HG02759 (cell line): Measurements from ENCODE around the gene GPR160.
"Not testable (repeated sequence)": the region's sequence is repeated elsewhere in the genome, so short reads cannot be mapped to it uniquely, and the experiment has no call there.

Experiments
- ATAC-seq: cut with Tn5 transposase; IDR thresholded peaks from one replicate; pipeline ENCODE4 v1.9.1; 2021; ENCODE audit warnings: mild to moderate bottlenecking, moderate library complexity; ENCODE audit not compliant: unreplicated experiment

The GPR160 gene

DNA sequence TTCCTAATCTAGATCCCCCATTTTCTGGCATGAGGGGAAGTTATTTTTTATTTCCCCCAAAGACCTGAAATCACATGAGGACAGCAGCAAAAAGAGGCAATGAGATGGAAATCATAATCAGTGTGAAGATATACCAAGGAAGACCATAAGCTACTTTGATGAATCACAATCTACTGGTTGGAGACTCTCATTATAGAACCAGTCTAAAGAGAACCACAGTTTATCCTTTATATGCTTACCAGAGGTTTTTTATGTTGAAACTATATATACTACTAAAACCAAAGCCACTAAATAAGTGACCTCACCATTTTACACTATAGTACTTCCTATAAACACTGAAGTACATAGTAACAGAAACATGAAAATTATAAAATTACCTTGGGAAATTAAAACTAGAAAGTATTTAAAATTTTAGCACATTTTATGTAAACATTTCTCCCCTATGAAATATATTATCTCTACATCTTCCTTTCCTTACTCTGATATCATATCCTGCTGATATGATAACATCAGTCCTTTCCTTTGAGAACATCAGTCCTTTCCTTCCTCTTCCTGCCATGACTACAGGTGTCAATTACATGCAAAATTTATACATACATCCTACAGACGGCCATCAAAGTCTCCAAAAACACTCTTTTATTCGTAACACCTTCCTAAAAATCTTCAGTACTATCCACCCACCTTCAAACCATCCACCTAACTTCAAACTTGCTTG is 71.9 kb downstream of the GPR160 start:
- no peak for ATAC-seq

DNA sequence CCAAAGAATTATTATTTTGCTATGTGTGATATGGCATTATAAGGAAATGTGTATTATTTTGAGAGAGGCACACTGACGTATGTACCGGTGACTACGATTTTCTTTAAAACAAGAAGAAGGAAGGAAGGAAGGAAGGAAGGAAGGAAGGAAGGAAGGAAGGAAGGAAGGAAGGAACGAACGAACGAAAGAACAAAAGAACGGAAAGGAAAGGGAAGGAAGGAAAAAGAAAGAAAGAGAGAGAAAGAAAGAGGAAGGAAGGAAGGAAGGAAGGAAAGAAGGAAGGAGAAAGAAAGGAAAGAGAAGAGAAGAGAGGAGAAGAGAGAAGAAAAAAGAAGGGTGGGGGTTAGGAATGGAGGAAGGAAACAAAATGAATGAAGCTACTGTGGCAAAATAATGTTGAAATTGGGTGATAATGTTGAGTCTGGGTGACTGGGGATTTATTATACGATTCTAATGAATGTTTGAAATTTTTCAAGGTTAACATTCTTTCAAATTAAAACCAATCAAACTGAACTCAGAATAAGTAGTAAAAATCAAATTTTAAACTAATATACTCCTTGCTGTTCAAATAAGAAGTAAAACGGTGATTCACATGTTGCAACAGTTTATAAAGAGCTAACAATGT is 73.5 kb downstream of the GPR160 start:
- no peak for ATAC-seq

- not testable (repeated sequence) for ATAC-seq
Observed at GRCh38 chr3:170114165-170114564, 76.4 kb downstream of the GPR160 start.

GRCh38 chr3:170117134-170117533 is 79.3 kb downstream of the GPR160 start:
- no peak for ATAC-seq

- ATAC-seq: peak; percentile 94
Observed at GRCh38 chr3:170128259-170128976, 90.6 kb downstream of the GPR160 start.

DNA sequence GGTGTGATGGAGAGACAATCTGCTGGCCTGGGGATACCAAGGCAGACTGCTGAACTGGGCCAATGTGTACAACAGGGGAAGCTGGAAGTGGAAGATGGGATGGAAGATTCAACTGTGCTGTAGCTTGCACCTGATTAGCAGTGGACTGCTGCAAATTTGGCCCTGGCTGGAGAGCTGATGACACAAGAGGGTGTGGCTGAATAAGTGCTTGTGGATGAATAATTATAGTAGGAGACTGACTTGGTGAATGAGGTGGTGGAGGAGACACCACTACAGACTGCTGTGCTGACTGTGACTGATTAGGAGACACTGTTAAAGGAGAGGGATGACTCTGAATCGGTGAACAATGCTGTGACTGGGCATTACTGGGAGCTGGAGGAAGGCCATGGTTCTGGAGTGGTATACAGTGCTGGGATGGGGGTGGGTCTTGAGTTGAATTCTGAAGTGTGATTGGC is 91.2 kb downstream of the GPR160 start:
- peak; percentile 48 for ATAC-seq

- no peak for ATAC-seq
Observed at GRCh38 chr3:170130532-170130931, 92.7 kb downstream of the GPR160 start.

DNA sequence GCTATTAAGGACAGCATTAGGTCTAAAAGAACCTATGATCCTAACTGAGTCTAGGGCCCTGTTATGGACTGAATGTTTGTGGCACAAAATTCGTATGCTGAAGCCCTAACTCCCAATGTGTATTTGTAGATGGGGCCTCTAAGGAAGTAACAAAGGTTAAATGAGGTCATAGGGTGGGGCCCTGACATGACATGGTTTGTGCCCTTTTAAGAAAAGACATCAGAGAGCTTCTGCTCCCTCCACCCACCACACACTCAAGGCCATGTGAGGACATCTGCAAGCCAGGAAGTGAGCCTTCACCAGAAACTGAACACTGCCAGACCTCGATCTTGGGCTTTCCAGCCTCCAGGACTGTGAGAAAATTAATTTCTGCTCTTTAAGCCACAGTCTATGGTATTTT is 94.5 kb downstream of the GPR160 start:
- no peak for ATAC-seq
